ENCODE measurements around the gene SLC35F6.

GRCh38 chr2:26816893-26817292 is 52.8 kb downstream of the SLC35F6 start:
- no peak for TF ChIP-seq ZNF274 (IDR thresholded peaks at IDR 0.05; ENCODE audit: low read depth, low read length)
- no peak for TF ChIP-seq YY1 (IDR thresholded peaks at IDR 0.05; ENCODE audit: insufficient read depth, insufficient read length)
